Gastrocnemius medialis (tissue), 4 donors: ENCODE data around the gene C19orf25.

Source experiments
- POLR2A ChIP-seq, 2 donors: fragments of 450-650 bp; IDR thresholded peaks; one replicate each; pipeline ENCODE4 v1.6.1; 2017; ENCODE audit warnings: antibody characterized with exemption in 2 of 2, mild to moderate bottlenecking in 2 of 2, moderate library complexity in 2 of 2
- TF ChIP-seq, protein P1 (sequence below), 5 experiments: fragments of 450-650 bp in 3 of 5; fragments of 200-600 bp in 2 of 5; sonication (generic) in 2 of 5; IDR thresholded peaks in 4 of 5; conservative IDR thresholded peaks in 1 of 5; 1 replicate in 4 of 5; 2 replicates in 1 of 5; pipeline ENCODE4 v1.5.1; 2016 to 2019; ENCODE audit warnings: antibody characterized with exemption in 5 of 5, mild to moderate bottlenecking in 3 of 5, moderate library complexity in 3 of 5

DNA sequence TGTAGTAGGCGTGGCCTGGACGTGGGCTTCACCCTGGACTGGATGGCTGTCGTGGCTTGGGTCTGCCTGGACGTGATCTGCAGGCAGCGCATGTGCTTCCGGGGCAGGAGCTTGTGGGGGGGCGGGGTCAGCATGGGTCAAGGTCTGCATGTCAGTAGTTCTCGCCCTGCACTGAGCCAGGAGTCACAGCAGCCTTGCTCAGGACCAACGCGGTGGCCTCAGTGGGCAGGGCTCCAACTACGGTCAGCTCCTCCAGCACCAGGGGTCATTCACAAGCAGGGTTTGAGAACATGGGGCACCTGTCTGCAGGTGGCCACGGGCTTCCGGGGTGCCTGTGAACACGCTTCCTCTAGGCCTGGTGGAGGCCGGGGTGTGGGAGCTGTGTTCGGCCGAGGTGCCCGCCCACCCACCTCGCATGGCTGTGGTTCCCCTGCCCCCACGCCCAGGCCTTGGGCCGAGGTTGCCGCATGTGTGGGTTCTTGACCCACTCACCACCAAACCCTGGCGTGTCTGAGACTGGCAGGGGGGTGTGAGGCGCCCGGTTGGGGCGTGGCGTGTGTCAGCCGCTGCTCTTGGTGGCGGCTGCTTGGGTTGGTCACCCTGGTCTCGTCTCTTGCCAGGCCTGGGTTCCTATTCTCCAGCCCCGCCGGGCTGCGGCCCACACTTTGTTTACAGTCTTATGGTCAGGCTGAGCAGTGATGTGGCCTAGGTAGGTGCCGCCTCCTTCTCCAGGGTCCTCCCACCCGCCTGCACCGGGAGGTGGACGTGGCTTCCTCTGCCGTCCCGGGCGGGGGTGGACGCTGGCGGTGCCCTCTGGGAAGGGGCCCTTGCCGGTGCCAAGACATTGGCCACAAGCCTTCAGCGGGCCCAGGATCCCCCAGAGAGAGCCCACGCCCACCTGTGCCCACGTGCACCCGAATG, 45.6 kb downstream of the C19orf25 start:
- no peak for TF ChIP-seq POLR2A (IDR thresholded peaks at IDR 0.05)
- TF ChIP-seq, protein P1, sequence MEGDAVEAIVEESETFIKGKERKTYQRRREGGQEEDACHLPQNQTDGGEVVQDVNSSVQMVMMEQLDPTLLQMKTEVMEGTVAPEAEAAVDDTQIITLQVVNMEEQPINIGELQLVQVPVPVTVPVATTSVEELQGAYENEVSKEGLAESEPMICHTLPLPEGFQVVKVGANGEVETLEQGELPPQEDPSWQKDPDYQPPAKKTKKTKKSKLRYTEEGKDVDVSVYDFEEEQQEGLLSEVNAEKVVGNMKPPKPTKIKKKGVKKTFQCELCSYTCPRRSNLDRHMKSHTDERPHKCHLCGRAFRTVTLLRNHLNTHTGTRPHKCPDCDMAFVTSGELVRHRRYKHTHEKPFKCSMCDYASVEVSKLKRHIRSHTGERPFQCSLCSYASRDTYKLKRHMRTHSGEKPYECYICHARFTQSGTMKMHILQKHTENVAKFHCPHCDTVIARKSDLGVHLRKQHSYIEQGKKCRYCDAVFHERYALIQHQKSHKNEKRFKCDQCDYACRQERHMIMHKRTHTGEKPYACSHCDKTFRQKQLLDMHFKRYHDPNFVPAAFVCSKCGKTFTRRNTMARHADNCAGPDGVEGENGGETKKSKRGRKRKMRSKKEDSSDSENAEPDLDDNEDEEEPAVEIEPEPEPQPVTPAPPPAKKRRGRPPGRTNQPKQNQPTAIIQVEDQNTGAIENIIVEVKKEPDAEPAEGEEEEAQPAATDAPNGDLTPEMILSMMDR (IDR thresholded peaks at IDR 0.05 in 4 of 5, conservative IDR thresholded peaks at IDR 0.05 in 1 of 5): no peak
